GM21825 (cell line): Measurements from ENCODE around the gene ITPA.

ENCODE experiments used
- ATAC-seq: cut with Tn5 transposase; IDR thresholded peaks from one replicate; pipeline ENCODE4 v1.9.1; 2021; ENCODE audit warnings: mild to moderate bottlenecking, moderate library complexity; ENCODE audit not compliant: unreplicated experiment

ITPA gene

DNA sequence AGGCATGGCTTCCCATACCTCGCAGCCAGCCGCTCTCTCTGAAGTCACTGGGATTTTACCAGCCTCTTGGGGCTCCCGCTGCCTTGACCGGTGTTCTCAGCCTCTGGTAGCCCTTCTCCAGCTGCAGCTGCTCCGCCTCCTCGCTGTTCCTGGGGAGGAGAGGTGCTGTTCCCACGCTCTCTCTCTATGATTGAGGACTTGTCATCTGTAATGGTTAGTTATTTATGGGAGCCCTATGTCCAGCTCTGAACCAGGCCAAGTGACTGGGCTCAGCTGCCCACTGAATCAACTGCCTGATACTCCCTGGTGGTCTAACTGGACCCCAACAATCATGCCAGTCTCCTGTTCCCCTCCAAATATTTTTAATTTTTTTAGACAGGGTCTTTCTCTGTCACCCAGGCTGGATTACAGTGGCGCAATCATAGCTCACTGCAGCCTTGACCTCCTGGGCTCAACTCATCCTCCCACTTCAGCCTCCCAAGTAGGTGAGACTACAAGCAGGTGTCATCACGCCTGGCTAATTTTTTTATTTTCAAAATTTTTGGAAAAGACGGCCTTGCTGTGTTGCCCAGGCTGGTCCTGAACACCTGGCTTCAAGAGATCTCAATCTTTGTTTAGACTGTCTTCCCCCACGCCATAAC, 34.5 kb downstream of the ITPA start:
- ATAC-seq: no peak

DNA sequence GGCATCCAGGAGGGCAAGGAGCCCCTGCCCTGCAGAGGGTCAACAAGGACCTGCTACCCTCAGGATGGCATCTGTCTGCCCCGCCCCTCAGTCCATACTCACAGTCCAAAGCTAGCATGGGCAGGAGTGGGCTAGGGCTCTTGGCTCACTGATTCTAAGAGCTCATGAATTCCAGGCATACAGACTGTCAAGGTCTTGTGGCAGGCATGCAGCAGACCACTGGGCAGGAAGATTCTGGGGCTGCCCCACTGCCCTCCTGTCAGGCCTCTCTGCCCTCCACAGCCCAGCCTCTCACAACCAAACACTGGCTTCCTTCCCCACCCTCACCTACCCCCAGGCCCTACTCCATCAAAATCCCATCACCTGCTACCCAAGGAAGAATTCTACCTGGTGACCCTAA, 35.3 kb downstream of the ITPA start:
- ATAC-seq: no peak

DNA sequence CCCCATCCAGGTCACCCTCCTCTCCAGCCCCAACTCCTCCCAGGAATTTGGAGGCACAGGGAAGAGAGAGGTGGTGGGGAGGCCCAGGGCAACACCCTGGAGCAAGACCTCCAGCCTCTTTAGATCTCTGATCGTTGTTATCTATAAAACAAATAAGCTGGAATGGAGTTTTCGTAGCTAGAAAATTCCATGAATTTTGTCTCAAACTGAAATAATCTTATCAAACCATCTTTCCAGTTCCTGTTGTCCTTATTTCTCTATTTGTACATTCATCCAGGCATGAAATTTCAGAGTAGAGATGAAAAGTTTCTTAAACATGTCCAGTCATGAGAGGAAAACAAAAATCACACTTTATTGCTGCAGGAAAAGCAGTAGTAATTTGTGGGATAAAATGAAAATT, 35.9 kb downstream of the ITPA start:
- ATAC-seq: no peak

DNA sequence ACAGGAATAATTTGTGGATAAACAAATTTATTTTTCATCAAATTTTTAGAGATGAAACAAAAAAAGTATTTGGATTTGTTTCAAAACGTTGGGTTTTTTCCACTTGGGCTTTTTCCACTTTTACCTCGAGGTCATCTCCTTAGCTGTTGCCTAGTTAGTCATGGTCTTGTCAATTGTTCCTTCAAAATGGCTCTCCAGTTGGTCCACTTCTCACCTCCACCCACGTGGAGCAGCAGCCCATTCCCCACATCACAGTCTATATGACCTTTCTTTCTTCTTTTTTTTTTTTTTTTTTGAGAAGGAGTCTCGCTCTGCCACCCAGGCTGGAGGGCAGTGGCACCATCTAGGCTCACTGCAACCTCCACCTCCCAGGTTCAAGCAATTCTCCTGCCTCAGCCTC, 36.4 kb downstream of the ITPA start:
- ATAC-seq: no peak

DNA sequence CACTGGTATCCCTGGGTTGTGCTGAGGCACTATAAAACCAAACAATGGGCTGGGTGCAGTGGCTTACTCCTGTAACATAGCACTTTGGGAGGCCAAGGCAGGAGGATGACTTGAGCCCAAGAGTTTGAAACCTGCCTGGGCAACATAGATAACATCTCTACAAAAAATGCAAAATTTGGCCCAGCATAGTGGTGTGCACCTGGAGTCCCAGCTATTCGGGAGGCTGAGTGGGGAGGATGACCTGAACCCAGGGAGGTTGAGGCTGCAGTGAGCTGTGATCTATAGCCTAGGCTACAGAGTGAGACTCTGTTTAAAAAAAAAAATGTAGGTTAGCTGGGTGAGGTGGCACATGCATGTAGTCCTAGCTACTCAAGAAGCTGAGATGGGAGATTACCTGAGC, 37.4 kb downstream of the ITPA start:
- no peak for ATAC-seq

DNA sequence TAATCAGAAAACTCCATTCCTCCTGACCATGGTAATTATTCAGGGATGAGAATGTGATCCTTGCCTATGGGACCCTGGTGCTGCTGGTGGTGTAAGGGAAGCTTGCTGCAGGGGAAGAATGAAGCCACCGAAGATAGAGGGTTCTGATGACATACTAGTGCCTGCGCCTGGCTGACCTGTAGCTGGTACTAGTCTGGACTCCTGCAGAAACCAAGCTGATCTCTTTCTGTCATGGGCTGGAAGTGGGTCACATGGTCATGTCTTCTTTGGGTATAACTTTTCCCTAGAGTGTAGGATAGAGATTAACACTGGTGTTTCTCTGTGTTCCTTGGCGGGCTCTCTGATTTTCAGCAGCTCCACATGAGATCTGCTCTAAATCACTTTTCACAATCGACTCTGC, 38.3 kb downstream of the ITPA start:
- ATAC-seq: no peak

DNA sequence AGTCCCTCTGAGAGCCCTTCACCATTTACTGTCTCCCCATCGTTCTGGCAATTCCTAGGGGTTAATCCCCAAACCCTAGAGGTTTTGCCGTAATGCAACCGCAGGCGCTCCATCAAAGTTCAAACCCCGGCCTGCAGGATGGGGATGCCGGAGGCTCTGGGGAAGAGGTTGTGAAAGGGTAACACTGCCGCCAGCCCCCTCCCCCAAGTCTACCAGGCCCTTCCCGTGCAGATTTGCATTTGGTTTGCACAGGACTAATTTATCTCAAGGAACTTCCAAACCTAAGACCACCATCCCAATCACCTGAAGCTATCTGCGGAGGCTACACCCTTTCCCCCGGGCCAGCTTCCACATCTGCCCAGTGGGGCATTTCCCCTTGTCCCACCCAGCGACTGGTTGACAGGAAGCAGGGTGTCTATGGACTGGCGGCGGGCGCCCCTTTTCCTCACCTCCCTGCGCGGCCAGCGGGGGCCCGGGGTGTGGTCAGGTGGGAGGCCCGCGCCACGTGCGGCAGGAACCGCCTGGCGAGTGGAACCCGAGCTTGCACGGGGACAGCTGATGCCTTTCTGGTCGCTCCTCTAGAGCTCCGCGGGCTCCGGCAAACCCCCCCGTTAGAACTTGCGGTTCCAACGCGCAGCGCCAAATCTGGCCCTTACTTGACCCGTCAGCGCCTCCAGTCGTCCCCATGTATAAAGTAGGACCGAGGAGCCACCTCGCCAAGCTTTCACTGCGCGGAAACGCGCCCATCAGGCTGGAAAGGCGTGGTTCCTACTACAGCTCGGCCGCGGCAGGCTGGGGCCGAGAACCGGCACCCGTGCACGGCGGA, 39.1 kb downstream of the ITPA start:
- no peak for ATAC-seq

DNA sequence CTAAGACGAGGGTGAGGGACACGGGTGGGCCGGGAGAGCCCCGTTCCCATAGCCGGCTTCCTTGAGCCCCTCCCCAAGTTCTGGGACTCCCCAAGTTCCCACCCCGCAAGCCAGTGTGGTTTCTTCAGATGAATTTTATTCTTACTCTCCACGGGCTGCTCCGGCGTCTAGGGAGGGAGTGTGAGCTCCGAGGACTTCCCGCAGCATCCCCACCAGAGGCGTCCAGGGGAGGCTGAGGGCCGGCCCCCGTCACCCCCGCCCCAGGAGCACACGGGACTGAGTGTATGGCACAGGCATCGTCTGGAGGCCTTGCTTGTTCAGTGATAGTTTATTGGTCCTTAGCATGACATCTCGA, 39.7 kb downstream of the ITPA start:
- no peak for ATAC-seq

DNA sequence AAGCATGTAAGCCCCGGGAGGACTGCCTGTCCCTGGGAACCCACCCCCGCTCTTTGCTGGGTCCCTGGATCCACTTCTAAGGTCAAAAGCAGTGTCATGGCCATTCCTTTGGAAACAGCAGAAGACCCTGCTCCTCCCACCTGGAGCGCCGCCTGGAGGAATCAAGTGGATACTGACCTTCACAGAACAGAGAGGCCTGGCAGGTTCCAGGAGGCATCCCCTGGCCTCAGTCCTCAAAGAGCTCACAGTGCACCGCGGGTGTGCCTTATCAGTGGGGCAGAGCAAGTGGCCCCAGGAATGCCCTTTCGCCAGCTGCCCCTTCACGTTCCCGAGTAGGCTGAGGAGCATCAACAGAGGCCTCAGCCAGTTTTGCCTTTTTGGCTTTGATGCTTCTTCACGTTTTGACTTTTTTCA, 40.8 kb downstream of the ITPA start:
- ATAC-seq: no peak

DNA sequence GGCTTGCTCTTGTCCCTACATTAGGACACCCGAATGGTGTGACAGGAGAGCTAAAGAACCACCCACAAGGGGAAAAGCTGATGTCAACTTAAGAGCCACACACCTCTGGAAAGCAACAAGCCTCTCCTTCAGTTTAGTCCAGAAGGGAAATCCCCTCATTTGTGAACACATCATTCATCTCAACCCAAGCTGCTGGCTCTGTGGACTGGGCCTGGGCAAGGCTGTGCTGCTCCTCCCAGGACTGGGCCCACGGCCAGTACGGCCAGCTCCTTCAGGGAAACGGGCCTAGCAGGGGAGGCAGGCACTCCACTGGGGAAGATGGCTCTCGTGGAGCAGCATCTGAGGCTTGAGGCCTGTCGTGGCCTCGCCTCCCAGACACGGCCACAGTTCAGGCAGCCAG, 42.5 kb downstream of the ITPA start:
- ATAC-seq: no peak

DNA sequence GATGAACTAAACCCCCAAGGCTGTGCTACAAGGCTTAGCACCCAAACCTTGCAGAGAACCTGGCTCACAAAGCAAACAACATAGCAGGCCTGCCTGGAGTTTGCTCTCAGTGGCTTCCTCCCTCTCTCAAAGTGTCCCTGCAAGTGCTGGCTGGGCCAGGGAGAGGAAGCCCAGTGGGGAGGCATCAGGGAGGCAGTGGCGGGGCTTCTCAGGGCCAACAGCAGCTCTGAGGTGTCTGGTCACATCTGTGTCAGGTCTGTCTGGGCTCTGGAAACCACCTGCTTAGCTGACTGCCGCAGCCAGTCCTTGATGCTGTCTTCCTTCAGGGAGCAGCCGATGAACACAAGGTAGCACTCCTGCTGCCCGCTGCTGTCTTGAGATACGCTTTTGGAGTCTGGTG, 46.4 kb downstream of the ITPA start:
- ATAC-seq: no peak

DNA sequence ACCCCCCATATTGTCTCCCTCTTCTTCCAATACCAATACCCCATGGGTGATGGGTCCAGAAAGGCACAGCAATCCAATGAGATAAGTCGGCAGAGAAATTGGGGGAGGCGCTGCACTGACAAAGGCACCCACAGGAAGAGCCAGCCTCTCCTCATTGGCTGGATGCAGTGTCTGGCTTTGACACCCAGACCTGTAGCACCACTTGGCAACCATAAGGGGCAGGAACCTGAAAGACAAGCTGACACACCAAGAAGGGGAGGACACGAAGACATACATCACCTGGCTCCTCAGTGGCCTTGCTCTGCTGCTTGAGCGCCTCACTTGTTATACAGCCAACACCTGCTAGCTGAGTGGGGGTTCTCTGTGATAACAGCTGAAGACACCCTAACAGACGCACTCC, 49.1 kb downstream of the ITPA start:
- ATAC-seq: no peak

DNA sequence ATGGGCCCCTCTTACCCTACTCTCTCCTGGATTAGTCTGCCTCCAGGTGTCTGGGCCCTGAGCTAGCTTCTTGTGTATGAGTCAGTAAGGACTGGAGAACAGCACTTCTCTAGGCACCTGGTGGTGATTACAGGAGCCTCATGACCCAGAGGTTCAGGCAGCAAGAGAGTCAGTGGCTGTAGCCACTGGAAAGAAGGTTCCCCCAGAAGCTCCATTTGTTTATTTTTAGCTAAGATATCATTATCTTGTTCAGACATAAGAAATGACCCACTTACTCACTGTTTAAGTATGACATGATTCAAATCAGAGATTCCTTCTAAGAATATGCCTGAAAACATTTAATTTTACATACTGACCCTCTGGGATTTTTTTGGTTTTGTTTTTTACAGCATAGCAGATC, 53.3 kb downstream of the ITPA start:
- ATAC-seq: no peak

DNA sequence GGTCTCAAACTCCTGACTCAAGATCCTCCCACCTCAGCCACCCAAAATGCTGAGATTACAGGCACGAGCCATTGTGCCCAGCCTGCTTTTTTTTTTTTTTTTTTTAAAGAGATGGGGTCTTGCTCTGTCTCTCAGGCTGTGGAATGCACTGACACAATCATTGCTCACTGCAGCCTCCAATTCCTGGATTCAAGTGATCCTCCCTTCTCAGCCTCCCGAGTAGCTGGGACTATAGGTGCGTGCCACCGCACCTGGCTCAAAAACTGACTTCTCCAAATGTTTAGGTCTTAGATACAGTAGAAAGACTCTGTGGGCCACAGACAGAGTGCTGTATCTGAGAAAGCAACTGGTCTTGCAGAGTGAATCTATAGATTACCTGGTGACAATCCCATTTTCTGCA, 60.8 kb downstream of the ITPA start:
- ATAC-seq: no peak

DNA sequence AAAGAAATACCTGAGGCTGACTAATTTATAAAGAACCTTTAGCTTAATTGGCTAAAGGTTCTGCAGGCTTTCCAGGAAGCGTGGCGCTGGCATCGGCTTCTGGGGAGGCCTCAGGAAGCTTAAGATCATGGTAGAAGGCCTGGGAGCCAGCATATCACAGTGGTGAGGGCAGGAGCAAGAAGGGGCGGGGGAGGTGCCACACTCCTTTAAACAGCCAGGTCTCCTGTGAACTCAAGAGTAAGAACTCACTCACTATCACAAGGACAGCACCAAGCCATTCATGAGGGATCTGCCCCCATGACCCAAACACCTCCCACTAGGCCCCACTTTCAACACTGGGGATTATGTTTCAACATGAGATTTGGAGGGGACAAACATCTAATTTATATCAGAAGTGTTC, 64.1 kb downstream of the ITPA start:
- ATAC-seq: no peak
